GM21717 (cell line): Measurements from ENCODE around the gene GBF1.

ENCODE experiments used
- ATAC-seq: cut with Tn5 transposase; IDR thresholded peaks from one replicate; pipeline ENCODE4 v1.9.1; 2021; ENCODE audit warnings: mild to moderate bottlenecking, moderate library complexity; ENCODE audit not compliant: unreplicated experiment

Gene GBF1

DNA sequence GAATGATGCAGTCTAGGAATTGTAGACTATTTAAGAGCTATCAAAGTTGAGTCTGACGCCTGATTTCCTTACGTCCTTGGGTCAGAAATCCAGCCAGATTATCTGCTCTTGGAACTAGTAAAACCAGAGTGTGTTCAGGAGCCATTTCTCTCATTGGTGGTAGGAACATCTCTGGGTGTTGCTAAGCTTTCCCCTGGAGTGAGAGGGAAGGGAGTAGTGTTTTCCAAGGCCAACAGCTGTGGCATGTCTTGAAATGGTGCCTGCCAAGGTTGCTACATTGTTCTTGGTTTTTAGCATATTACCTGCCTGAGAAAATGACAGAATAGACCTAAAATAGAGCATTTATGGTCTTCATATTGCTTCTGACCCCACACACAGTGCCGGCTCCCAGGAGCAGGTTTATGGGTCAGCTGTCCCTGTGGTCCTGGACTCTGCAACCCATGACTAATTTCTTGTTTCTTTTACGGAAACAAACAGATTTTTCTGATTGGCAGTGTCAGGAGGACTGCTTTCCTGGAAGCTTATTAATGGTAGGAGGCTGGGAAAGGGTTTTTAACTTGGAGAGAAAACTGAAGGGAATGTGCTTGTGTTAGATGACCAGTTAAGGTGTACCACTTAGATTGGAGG, 17.5 kb downstream of the GBF1 start:
- ATAC-seq = no peak

DNA sequence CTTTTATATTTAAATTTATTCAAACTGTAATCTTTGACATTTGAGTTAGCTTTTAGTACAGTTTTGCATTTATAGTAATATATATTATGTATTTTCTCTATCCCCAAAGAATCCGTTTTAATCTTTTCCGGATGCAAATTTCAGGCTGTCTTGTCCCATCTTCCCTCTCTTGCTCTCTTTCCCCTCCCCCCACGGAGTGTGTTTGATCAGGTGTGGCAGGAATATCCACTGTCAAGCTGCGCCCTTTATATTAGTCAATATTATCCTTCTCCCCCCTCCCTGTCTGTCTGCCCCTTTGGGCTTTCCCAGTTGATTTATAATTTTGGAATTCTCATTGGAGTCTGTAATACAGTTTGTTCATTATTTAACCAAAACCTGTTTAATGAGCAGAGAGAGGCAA, 19.0 kb downstream of the GBF1 start:
- ATAC-seq = no peak

DNA sequence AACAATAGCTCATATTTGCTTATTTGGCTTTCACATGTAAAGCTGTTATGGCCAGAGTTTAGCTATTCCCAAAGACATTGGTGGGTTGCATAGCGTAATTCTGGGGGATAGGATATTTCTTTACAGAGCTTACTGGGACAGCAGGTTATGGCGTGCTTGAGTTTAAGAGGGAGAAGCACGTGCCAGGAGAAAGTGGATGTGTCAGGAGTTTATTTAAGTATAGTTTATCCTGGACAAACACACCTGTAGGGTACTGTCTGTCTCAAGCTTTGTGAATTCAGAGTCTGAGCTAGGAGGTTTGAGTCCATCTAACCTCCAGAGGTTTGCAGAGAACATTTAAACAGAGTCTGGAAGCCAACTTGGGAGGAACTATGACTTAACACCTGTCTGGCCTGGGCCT, 21.3 kb downstream of the GBF1 start:
- no peak for ATAC-seq

DNA sequence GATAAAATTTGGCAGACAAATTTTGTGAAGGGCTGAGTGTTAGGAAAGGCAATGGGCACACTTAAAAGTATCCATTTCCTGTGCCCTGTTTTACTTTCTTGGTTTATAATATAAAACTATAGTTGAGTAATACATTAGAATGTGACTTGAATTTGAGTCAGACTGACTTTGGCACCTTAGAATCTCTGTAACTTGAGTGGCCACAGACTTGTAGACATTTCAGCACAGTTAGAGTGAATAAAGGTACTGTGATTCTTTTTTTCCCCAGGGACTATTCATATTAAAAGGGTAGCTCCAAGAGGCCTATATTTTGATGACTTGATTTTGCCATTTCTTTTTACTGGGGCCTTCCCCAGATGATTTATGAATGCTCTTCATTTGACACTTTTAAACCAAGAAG, 22.4 kb downstream of the GBF1 start:
- ATAC-seq = no peak

DNA sequence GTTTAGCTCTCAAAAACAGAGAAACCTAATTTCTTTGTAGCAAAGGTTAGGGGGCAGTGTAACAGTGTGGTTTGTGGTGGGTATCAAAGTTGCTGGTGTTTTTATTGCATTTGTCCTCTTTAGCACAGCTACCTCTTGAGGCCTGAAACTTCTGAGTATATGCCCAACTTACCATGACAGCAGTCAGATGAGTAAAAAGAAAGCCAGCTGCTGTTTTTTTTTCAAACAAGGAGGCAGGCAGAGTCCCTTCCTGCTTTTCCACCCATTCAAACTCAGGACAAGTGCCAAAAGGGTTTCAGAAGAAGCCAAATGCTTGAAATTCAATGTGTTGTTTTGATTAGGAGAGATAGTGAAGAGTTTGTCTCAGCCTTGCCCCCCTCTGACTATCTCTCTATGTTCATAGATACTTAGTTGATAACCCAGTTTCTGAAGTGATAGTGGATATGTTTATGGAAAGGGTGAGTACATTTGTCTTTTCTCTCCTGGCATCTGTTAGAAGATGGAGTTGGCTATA, 23.1 kb downstream of the GBF1 start:
- no peak for ATAC-seq

DNA sequence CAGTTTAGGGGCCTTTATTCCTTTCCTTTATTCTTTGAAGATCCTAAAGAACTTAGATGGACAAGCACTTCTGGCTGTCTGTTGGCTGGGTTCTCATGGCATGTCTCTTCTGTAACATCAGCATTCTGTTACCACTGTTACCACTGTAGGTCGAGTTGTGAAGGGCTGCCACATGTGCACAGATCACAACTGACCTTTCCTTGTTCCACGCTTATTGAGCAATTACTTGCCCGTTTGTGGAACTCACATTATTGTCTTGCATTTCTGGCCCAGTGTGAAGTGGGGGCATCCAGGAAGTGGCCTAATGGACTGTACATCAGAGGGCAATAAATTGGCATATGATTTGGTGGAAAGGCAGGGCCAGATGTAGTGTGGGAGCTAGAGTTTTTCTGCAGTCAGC, 23.7 kb downstream of the GBF1 start:
- ATAC-seq = no peak

DNA sequence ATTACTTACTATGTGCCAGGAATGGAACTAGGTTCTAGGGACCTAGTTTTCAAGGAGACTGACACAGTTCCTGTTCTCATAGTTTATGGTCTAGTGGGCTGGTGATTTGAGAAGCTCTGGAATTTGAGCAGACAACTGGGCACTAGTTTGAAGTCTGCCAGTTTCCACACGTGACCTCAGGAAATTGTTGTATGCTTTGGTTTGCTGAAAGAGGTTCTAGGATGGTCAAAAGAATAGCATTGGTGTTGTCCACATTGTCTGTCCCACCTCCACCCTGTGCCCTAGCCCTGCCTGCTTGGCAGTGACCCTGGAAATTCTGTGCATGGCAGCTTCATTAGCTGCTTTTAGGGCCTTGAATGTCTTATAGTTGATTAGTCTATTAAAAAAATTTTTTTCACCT, 28.7 kb downstream of the GBF1 start:
- no peak for ATAC-seq

DNA sequence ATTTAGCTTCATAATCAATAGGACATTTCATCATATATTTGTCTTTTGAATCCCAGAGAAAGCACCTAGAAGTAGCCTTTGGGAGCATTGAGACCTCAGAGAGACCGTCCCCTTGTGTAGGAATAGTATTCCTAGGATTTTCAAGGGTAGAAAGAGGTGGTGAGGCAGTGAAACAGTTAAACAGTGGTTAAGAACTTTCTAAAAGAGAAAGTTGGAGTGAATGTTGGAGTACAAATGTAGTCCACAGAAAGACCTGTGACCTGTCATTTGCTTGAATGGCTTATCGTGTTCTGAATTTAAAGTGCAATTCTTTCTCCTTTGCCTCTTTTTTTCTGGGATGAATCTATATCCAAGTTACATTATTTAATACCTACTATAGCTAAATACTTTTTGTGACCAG, 30.0 kb downstream of the GBF1 start:
- no peak for ATAC-seq

DNA sequence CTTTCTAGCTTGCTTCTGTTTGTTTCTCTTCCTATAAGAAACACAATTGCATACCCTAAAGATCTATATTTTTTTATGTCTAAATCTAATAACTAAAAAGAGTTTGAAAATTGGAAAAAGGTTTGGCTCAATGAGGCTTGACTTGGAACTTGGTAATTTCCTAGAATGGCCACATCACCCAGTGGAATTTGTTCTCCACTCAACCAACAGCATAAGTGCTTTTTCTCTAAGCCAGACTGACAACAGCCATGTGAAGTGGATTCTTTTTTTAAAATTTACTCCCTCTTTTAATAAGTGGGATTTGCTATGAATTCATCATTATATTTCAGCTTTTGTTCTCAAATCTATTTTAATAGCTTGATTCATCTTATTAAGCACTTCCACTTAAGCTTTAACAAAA, 33.8 kb downstream of the GBF1 start:
- no peak for ATAC-seq

DNA sequence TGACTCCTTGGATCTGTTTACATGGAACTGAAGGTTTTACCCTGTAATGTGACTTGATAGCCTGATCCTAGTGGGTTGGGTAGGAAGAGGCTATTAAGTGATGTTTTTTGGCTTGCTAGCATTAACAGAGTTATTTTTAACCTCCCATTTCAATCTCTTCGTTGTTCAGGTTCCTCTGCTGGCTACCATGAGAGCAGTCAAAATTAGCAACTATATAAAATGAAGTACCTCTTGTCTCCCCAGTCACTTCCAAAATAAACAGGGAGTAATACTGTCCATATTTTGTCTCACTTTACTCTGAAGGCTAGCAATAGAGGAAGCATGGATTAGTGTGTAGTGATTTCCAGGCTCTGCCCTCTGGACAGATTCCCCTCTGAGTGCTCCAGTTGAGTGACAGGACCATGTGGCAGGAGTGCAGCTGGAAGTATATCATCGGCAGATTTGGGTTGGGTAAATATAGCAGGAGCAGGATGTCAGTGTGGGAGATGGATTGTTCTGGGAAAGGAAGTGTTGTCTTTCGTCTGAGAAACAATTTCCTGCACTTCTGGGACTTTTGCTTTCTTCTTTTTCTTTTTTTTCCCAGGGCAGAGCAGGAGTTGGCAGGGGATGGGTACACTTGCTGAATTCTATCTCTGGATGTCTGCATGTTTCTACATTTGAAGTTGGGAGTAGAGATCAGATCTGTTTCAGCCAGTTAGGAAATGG, 35.2 kb downstream of the GBF1 start:
- ATAC-seq = no peak

DNA sequence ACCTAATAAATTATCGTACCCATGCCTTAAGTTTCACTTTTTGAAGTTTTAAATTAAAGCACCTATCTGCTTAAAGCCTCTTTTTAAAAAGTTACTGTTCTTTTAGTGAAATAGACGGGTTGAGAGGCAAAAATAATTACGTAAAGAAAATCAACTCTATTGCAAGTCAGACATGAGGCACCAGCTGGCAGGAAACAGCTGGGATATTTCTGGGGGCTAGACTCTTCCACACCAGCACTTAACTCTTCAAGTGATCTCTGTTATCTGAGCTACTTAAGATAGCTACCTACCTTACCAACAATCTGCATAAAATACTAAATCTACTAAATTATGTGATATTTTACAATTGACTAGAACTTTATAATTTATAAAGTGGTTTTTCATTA, 35.8 kb downstream of the GBF1 start:
- ATAC-seq = no peak

DNA sequence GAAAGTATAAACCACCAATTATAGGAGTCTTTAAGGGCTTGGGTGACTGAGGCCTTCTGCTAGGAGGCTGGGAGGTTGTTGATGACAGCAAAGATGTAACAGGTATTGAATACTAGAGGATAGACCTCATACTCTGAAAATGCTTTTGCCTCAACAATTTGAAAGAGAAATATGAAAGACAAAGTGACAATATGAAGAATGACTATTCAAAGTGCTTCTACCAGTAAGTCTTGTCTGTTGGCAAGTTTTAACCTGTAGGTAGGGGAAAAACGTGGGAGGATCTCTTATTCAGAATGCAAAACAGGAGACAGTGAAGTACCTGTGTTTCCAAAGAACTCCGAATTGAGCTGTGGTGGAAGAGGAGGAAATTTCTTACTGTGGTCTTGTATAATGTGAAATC, 38.2 kb downstream of the GBF1 start:
- no peak for ATAC-seq

DNA sequence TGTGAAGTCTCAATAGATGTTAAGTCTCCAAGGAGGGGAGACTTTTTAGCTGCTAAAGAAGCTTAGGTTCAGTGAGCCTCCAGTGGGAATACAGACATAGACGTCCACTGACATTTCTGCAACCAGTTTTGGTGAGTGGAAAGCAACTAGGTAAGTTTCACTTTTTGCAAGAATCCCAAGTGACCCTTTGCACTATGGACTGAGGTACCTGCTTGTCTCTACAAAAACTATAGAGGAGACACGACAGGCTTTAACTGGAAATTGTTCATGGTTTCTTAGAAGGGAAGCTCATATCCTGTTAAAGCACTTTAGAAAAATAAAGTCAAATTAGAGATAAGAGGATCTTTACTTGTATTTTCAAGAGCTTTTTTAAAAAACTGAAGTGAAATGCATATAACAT, 38.6 kb downstream of the GBF1 start:
- no peak for ATAC-seq

DNA sequence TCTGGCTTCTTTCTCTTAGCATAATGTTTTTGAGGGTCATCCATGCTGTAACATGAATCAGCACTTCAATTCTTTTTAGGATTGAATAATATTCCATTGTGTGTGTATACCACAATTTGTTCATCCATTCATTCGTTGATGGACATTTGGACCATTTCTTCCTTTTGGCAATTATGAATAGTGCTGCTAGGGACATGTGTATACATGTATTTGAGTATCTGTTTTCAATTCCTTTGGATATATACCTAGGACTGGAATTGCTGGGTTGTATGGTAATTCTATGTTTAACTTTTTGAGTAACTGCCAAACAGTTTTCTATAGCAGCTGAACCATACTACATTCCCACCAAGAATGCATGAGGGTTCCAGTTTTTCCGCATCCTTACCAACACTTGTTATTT, 39.2 kb downstream of the GBF1 start:
- no peak for ATAC-seq

DNA sequence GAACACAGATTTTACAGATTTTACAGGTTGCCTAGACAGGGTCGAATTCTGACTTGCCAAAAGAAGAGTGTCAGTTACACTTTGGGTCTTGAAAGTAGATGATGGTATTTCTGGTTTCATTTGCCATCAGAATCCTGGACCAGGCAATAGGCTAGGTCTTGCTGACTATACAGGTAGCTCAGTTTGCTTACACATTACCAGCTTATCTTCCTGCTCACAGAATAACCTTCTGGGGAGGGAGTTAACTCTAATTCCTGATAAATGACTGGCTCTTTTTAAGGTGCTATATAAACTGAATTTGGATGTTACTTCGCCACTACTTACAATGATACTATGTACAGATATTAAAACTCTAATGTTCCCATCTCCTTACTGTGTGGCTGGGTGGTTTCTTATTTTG, 39.8 kb downstream of the GBF1 start:
- ATAC-seq = no peak

DNA sequence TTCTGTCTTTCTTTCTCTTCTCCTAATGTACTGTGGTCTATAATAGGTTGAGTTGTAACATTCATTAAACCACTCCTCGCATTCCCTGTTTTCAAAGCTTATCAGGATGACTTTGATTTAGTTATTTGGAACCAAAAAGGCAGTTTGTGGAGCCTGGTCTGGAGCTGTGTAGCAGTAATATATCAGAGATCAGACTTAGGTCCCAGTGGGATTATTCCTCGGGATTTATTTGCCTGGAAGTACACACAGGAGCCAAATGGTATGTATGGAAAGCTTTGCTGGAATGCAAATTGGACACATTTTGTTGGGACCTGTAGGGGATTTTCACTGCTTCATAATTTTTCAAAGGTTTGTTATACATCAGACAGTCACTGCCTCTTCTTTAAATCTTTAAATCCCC, 40.9 kb downstream of the GBF1 start:
- no peak for ATAC-seq

DNA sequence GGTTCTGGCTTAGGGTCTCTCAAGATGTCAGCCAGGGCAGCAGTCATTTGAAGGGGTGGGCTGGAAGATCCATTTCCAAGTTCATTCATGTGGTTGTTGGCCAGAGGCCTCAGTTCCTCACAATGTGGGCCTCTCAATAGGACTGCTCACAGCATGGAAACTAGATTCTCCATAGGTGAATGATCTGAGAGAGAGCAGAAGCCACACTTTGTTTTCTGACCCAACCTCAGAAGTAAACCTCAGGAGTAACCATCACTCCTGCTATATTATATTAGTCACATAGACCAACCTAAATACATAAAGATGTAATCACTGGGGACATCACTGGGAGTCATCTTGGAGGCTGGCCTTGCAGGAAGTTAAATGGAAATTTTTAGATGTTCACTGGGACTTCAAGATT, 42.2 kb downstream of the GBF1 start:
- no peak for ATAC-seq

DNA sequence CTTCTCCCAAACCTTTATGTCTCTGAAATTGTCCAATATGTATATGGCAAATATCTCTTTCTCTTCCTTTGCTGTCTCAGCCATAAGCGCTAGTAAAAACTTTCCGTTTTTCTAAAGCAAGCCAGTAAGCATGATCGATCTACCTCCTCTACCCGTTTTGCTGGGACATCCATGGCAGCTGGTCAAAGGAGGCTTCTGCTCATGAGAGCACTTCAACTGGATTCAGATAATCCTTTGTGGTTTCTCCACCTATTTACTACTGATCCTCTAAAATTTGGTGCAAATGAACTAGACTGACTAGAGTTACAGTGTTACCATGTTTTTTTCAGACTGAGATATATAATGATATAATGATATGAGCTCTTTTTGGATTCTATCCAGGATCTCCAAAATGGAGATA, 42.7 kb downstream of the GBF1 start:
- ATAC-seq = no peak

DNA sequence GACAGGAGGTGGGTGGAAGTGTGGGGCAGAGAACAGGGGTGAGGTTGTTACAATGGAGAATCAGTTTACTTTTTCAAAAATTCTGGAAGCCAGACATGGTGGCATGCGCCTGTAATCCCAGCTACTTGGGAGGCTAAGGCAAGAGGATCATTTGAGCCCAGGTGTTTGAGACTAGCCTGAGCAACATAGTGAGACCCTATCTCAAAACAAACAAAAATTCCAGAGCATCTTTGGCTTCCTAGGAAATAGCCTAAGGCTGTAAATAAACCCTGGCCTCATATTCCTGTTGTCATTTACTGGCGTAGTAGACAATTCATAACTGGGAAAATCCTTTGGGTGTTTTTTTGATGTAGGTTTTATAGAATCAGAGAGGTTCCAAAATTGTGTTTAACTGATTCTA, 44.0 kb downstream of the GBF1 start:
- ATAC-seq = no peak

DNA sequence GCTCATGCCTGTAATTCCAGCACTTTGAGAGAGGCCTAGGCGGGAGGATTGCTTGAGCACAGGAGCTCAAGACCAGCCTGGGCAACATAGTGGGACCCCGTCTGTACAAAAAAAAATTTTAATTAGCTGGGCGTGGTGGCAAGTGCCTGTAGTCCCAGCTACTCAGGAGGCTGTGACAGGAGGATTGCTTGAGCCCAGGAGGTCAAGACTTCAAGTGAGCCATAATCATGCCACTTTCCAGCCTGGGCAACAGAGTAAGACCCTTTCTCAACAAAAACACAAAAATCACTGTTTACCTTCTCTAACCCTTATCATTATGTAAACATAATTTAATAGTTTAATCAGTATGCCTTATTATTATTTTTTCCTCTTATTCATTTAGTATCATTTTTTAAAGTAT, 44.5 kb downstream of the GBF1 start:
- no peak for ATAC-seq

DNA sequence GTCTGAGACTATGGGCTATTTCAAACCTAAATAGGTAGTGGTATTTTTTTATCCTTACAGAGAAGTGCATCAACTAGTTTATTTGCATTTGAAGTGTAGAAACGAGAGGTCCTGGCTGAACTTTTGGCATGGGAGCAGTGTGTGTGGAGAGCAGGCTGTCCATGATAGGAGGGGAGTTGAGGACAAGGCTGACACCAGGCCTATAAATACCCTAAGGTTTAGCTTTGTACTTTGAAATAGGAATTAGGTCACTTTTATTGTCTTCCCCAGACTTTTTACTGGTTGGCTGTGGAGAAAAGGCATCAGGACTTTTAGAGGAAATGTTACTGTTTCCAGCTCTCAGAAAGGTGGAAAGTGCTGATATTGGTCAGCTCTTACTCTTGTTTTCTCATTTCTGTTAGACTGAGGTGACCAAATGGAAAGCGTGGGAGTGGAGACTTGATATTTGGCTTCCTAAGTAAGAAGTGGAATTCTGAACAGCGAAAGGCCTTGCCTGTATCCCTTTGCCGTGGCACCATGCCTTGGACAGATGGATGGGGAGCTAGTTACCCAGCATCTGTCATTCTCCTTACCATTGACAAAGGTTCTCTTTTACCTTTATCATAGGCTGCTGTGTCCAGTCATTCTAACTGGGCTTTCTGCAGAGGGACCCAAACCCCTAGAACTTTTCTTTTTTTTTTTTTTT, 46.0 kb downstream of the GBF1 start:
- no peak for ATAC-seq

DNA sequence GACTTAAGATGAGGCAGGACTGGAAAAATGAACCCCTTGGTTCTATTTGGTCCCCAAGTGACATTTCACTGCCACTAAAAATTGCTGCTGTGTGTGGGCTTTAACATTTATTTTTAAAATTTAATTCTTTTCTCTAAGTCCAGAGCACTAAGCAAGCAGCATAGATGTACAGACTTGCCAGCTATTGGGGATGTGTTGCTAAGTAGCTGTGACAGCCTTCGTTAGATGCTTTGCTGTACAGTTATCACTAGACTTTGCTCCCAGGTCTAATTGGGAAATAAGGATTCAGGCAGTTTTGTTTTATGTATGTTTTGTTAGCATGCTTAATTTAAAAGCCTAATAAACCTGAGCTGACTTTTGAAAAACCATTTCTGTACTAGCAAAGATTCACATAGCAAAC, 51.8 kb downstream of the GBF1 start:
- ATAC-seq = no peak
